ENCODE data around the gene NUBPL.

Gene NUBPL

GRCh38 chr14:31561155-31561846 is at the start of gene NUBPL:
Gene NUBPL, plus strand, starts transcription at chr14:31561404. Its CDS starts 36 bp downstream, at chr14:31561440.
- peak; percentile 96 for DNase-seq

- DNase-seq = no peak
Observed at GRCh38 chr14:31527087-31527486, 34.1 kb upstream of the NUBPL start.

- no peak for DNase-seq
Observed at GRCh38 chr14:31527546-31527945, 33.7 kb upstream of the NUBPL start.

- DNase-seq = no peak
Observed at GRCh38 chr14:31529053-31529452, 32.2 kb upstream of the NUBPL start.

GRCh38 chr14:31530136-31530535 is 31.1 kb upstream of the NUBPL start:
- no peak for DNase-seq

GRCh38 chr14:31536201-31536960 is 24.8 kb upstream of the NUBPL start:
- no peak for DNase-seq

- no peak for DNase-seq
Observed at GRCh38 chr14:31541702-31542101, 19.5 kb upstream of the NUBPL start.

- DNase-seq = no peak
Observed at GRCh38 chr14:31543969-31544799, 17.0 kb upstream of the NUBPL start.

GRCh38 chr14:31544816-31545215 is 16.4 kb upstream of the NUBPL start:
- DNase-seq = no peak

- no peak for DNase-seq
Observed at GRCh38 chr14:31545328-31545727, 15.9 kb upstream of the NUBPL start.

- DNase-seq = no peak
Observed at GRCh38 chr14:31549817-31550216, 11.4 kb upstream of the NUBPL start.

- no peak for DNase-seq
Observed at GRCh38 chr14:31550589-31550988, 10.6 kb upstream of the NUBPL start.

- no peak for DNase-seq
Observed at GRCh38 chr14:31556191-31556590, 5.0 kb upstream of the NUBPL start.

GRCh38 chr14:31559939-31560338 is 1.3 kb upstream of the NUBPL start:
- DNase-seq = no peak

GRCh38 chr14:31560759-31561154 is 447 bp upstream of the NUBPL start:
- no peak for DNase-seq

- no peak for DNase-seq
Observed at GRCh38 chr14:31564194-31564593, 3.0 kb downstream of the NUBPL start.

- DNase-seq = no peak
Observed at GRCh38 chr14:31566456-31566855, 5.3 kb downstream of the NUBPL start.

- no peak for DNase-seq
Observed at GRCh38 chr14:31567655-31568054, 6.5 kb downstream of the NUBPL start.

GRCh38 chr14:31568161-31568560 is 7.0 kb downstream of the NUBPL start:
- DNase-seq = no peak

- no peak for DNase-seq
Observed at GRCh38 chr14:31568671-31569070, 7.5 kb downstream of the NUBPL start.

- no peak for DNase-seq
Observed at GRCh38 chr14:31572955-31573354, 11.8 kb downstream of the NUBPL start.

- no peak for DNase-seq
Observed at GRCh38 chr14:31576949-31577348, 15.7 kb downstream of the NUBPL start.

- DNase-seq = no peak
Observed at GRCh38 chr14:31578266-31578665, 17.1 kb downstream of the NUBPL start.
